HCT116 (cell line): Measurements from ENCODE around the gene GRIK3. TPM values are rescaled to one million over a fixed set of nuclear protein-coding genes. Genes with fewer than 3 reads are reported as not detected.

Source experiments
- ATAC-seq: fragments of 200-7000 bp; cut with Tn5 transposase; 2 replicates; pipeline ENCODE4 v1.9.1; 2020; ENCODE audit warnings: mild to moderate bottlenecking, moderate library complexity
- BruUV-seq: library from RNA; stranded (reverse); fragments of 400-500 nt; replicated peaks from 2 replicates; lab custom pipeline; 2021; lab: Mats Ljungman, UMichigan
- CTCF ChIA-PET: fragments of 300-600 bp; sonication (Branson Sonifier 250); formaldehyde crosslinking; loops from one replicate; lab custom pipeline; 2021; ENCODE audit warnings: antibody characterized with exemption; lab: Charles Lee
- POLR2A ChIA-PET: fragments of 300-600, 350-600 bp; sonication (Branson Sonifier 250); formaldehyde crosslinking; loops from one replicate; lab custom pipeline; 2021; ENCODE audit warnings: antibody characterized with exemption; lab: Charles Lee
- RAD21 ChIA-PET, 2 experiments: fragments of 300-600 bp; sonication (Branson Sonifier 250); formaldehyde crosslinking; loops; one replicate each; lab custom pipeline; 2023; ENCODE audit warnings: low total read pairs in 2 of 2; ENCODE audit not compliant: uncharacterized antibody in 2 of 2, unreplicated experiment in 2 of 2, low non-redundant PET in 1 of 2; lab: Charles Lee
- DNase-seq: peaks from one replicate; pipeline ENCODE4 v3.0.0-alpha.2; 2010; ENCODE audit warnings: low read depth, low spot score
- H2AFZ ChIP-seq: fragments of 200-600 bp; shearing (Covaris generic), sonication (generic); 2 replicates; pipeline ENCODE4 v1.6.1; 2017; ENCODE audit warnings: low read depth, mixed run types, mixed read lengths, antibody characterized with exemption, low read length; ENCODE audit not compliant: poor library complexity, severe bottlenecking
- H3K27ac ChIP-seq: 2 replicates; pipeline ENCODE4 v1.5.1; 2012; ENCODE audit warnings: low read depth, low read length
- H3K27me3 ChIP-seq: fragments of 200-600 bp; sonication (generic); 2 replicates; pipeline ENCODE4 v1.6.1; 2016; ENCODE audit warnings: mixed run types, low read length, mixed read lengths; ENCODE audit not compliant: insufficient read depth
- H3K36me3 ChIP-seq, 2 experiments: fragments of 200-500 bp in 1 of 2; fragments of 200-600 bp in 1 of 2; sonication (Bioruptor generic) in 1 of 2; sonication (generic) in 1 of 2; 2 replicates each; pipeline versions ENCODE4 v1.5.1 to v1.6.1; 2014 to 2016; ENCODE audit warnings: low read length in 2 of 2, inconsistent platforms in 1 of 2, mixed read lengths in 1 of 2, mixed run types in 1 of 2; ENCODE audit not compliant: insufficient read depth in 2 of 2, control insufficient read depth in 1 of 2
- H3K4me1 ChIP-seq, 2 experiments: fragments of 200-600 bp in 1 of 2; sonication (generic) in 1 of 2; 2 replicates each; pipeline versions ENCODE4 v1.5.1 to v1.6.1; 2012 to 2017; ENCODE audit warnings: low read length in 2 of 2, inconsistent platforms in 1 of 2, mild to moderate bottlenecking in 1 of 2, mixed read lengths in 1 of 2, mixed run types in 1 of 2, moderate library complexity in 1 of 2; ENCODE audit not compliant: insufficient read depth in 2 of 2, control insufficient read depth in 1 of 2
- H3K4me2 ChIP-seq: fragments of 200-600 bp; sonication (generic); 2 replicates; pipeline ENCODE4 v1.6.1; 2017; ENCODE audit warnings: mixed run types, low read length, mixed read lengths
- H3K4me3 ChIP-seq, 2 experiments: fragments of 200-600 bp in 1 of 2; sonication (generic) in 1 of 2; replicated peaks in 1 of 2; 2 replicates each; pipeline ENCODE4 v1.5.1; 2011 to 2016; ENCODE audit warnings: low read length in 2 of 2, control low read depth in 1 of 2, low read depth in 1 of 2, mild to moderate bottlenecking in 1 of 2, mixed read lengths in 1 of 2, mixed run types in 1 of 2
- H3K79me2 ChIP-seq: fragments of 200-600 bp; sonication (generic); 2 replicates; pipeline ENCODE4 v1.6.1; 2017; ENCODE audit warnings: mild to moderate bottlenecking, mixed run types, low read length, moderate library complexity, mixed read lengths; ENCODE audit not compliant: insufficient read depth
- H3K9ac ChIP-seq: fragments of 200-600 bp; sonication (generic); 2 replicates; pipeline ENCODE4 v1.6.1; 2016; ENCODE audit warnings: low read length, mixed read lengths
- H3K9me2 ChIP-seq: fragments of 200-600 bp; sonication (generic), shearing (Covaris generic); 2 replicates; pipeline ENCODE4 v1.6.1; 2017; ENCODE audit warnings: mixed run types, mild to moderate bottlenecking, moderate library complexity; ENCODE audit not compliant: insufficient read depth
- H3K9me3 ChIP-seq, 2 experiments: fragments of 200-500 bp in 1 of 2; fragments of 200-600 bp in 1 of 2; sonication (Bioruptor generic) in 1 of 2; sonication (generic) in 1 of 2; 2 replicates each; pipeline ENCODE4 v1.6.1; 2014 to 2017; ENCODE audit warnings: low read length in 2 of 2, mixed read lengths in 2 of 2, inconsistent platforms in 1 of 2, low read depth in 1 of 2, mild to moderate bottlenecking in 1 of 2, mixed run types in 1 of 2, moderate library complexity in 1 of 2; ENCODE audit not compliant: control insufficient read depth in 1 of 2, insufficient read depth in 1 of 2
- H4K20me1 ChIP-seq: fragments of 200-600 bp; sonication (generic), shearing (Covaris generic); 2 replicates; pipeline ENCODE4 v1.6.1; 2017; ENCODE audit warnings: mixed run types, mild to moderate bottlenecking, moderate library complexity; ENCODE audit not compliant: insufficient read depth
- ATF3 ChIP-seq: IDR thresholded peaks from 2 replicates; pipeline ENCODE4 v1.6.1; 2012
- CBX3 ChIP-seq: IDR thresholded peaks from 2 replicates; pipeline ENCODE4 v1.6.1; 2012; ENCODE audit warnings: low read depth
- CEBPB ChIP-seq: IDR thresholded peaks from 2 replicates; pipeline ENCODE4 v1.6.1; 2012; ENCODE audit warnings: low read depth
- CTCF ChIP-seq, 3 experiments: fragments of 200-600 bp in 1 of 3; sonication (generic) in 1 of 3; IDR thresholded peaks in 2 of 3; conservative IDR thresholded peaks in 1 of 3; 2 replicates each; pipeline ENCODE4 v1.5.1; 2012 to 2017; ENCODE audit warnings: low read depth in 2 of 3, low read length in 2 of 3, antibody characterized with exemption in 1 of 3, borderline replicate concordance in 1 of 3, control low read depth in 1 of 3, mild to moderate bottlenecking in 1 of 3, mixed read lengths in 1 of 3, mixed run types in 1 of 3, moderate library complexity in 1 of 3; ENCODE audit not compliant: insufficient read depth in 1 of 3
- EGR1 ChIP-seq: IDR thresholded peaks from 2 replicates; pipeline ENCODE4 v1.6.1; 2012; ENCODE audit warnings: low read depth
- ELF1 ChIP-seq: IDR thresholded peaks from 2 replicates; pipeline ENCODE4 v1.6.1; 2012; ENCODE audit warnings: low read depth, borderline replicate concordance
- EZH2 ChIP-seq: fragments of 200-600 bp; sonication (generic); IDR thresholded peaks from 2 replicates; pipeline ENCODE4 v1.6.1; 2017; ENCODE audit warnings: antibody characterized with exemption, mixed run types
- EZH2phosphoT487 ChIP-seq: fragments of 200-600 bp; IDR thresholded peaks from 2 replicates; pipeline ENCODE4 v1.6.1; 2018; ENCODE audit warnings: antibody characterized with exemption, borderline replicate concordance
- FOSL1 ChIP-seq: IDR thresholded peaks from 2 replicates; pipeline ENCODE4 v1.6.1; 2012; ENCODE audit warnings: low read depth
- JUND ChIP-seq: IDR thresholded peaks from 2 replicates; pipeline ENCODE4 v1.6.1; 2012
- MAX ChIP-seq: IDR thresholded peaks from 2 replicates; pipeline ENCODE4 v1.6.1; 2012
- POLR2A ChIP-seq: IDR thresholded peaks from 2 replicates; pipeline ENCODE4 v1.7.0; 2011; ENCODE audit warnings: borderline replicate concordance; ENCODE audit not compliant: insufficient read depth, insufficient read length; ENCODE audit errors: extremely low read depth
- POLR2AphosphoS5 ChIP-seq: IDR thresholded peaks from 2 replicates; pipeline ENCODE4 v1.6.1; 2011; ENCODE audit warnings: mild to moderate bottlenecking, low read depth, low read length, moderate library complexity
- RAD21 ChIP-seq: IDR thresholded peaks from 2 replicates; pipeline ENCODE4 v1.6.1; 2012; ENCODE audit warnings: low read depth, mild to moderate bottlenecking
- REST ChIP-seq: IDR thresholded peaks from 2 replicates; pipeline ENCODE4 v1.6.1; 2012; ENCODE audit warnings: low read depth
- SIN3A ChIP-seq: IDR thresholded peaks from 2 replicates; pipeline ENCODE4 v1.6.1; 2012; ENCODE audit warnings: low read depth
- SP1 ChIP-seq: IDR thresholded peaks from 2 replicates; pipeline ENCODE4 v1.6.1; 2012; ENCODE audit warnings: low read depth
- SRF ChIP-seq: IDR thresholded peaks from 2 replicates; pipeline ENCODE4 v1.6.1; 2012; ENCODE audit warnings: low read depth
- TCF7L2 ChIP-seq: IDR thresholded peaks from 2 replicates; pipeline ENCODE4 v1.7.0; 2011; ENCODE audit warnings: borderline replicate concordance, inconsistent platforms; ENCODE audit not compliant: insufficient read depth, insufficient read length; ENCODE audit errors: extremely low read depth
- ZNF274 ChIP-seq: fragments of 200-500 bp; sonication (Bioruptor generic); IDR thresholded peaks from 2 replicates; pipeline ENCODE4 v1.6.1; 2014; ENCODE audit warnings: mild to moderate bottlenecking, low read depth, low read length, inconsistent platforms
- intact Hi-C: fragments of 100-400 bp; cut with micrococcal nuclease; formaldehyde crosslinking; loops from 2 replicates; pipeline ENCODE4 v1.10.0; 2022
- total RNA-seq: library from RNA; stranded (reverse); gene quantifications from one replicate; pipeline ENCODE4 v1.2.1, GENCODE V29; 2021; ENCODE audit not compliant: unreplicated experiment

Gene GRIK3
- total RNA-seq, 1 experiment from 2014 or later: not detected

GRCh38 chr1:36984675-36985074 lies 49.6 kb downstream of the GRIK3 start:
- Histone ChIP-seq H3K4me2 (no peak overlapping the region), H3K9me3 (no peaks in the 10 kb centered on the region), H3K27ac (no peak overlapping the region), H3K9me2 (no peaks in the 10 kb centered on the region), H3K27me3 (peaks cover 46% of the 10 kb centered on the region), H3K36me3 (no peaks in the 10 kb centered on the region), H2AFZ (no peak overlapping the region), H3K4me3 (no peak overlapping the region), H4K20me1 (no peaks in the 10 kb centered on the region), H3K9ac (no peak overlapping the region), H3K4me1 (no peaks in the 10 kb centered on the region), H3K79me2 (no peaks in the 10 kb centered on the region)
- DNase-seq: no peak
- ChIA-PET CTCF (no interaction called here), RAD21 (no interaction called here), POLR2A (no interaction called here)
- no TSS peak for BruUV-seq
- no peak for ATAC-seq
- TF ChIP-seq POLR2AphosphoS5: no peak
- no peak for TF ChIP-seq CEBPB
- TF ChIP-seq SP1: no peak
- TF ChIP-seq MAX: no peak
- TF ChIP-seq ATF3: no peak
- no peak for TF ChIP-seq CTCF (IDR thresholded peaks at IDR 0.05 in 2 of 3, conservative IDR thresholded peaks at IDR 0.05 in 1 of 3; ENCODE audit: borderline replicate concordance in 1 of 3, insufficient read depth in 1 of 3, low read depth in 2 of 3, low read length in 2 of 3)
- no peak for TF ChIP-seq EZH2
- no peak for TF ChIP-seq EZH2phosphoT487
- TF ChIP-seq REST: no peak
- TF ChIP-seq EGR1: no peak
- TF ChIP-seq RAD21: no peak
- no peak for TF ChIP-seq JUND
- no peak for TF ChIP-seq ELF1
- no peak for TF ChIP-seq CBX3
- TF ChIP-seq TCF7L2: no peak
- TF ChIP-seq SRF: no peak
- no peak for TF ChIP-seq POLR2A
- TF ChIP-seq ZNF274: no peak
- no peak for TF ChIP-seq SIN3A
- TF ChIP-seq FOSL1: no peak
- intact Hi-C loops: no loop called here
